HG02759 (cell line): Measurements from ENCODE around the gene FSTL4.
"Not testable (repeated sequence)": the region's sequence is repeated elsewhere in the genome, so short reads cannot be mapped to it uniquely, and the experiment has no call there.

Experiments
- ATAC-seq: cut with Tn5 transposase; IDR thresholded peaks from one replicate; pipeline ENCODE4 v1.9.1; 2021; ENCODE audit warnings: mild to moderate bottlenecking, moderate library complexity; ENCODE audit not compliant: unreplicated experiment

Gene FSTL4

GRCh38 chr5:133460172-133460758, 152.1 kb downstream of the FSTL4 start:
- no peak for ATAC-seq

DNA sequence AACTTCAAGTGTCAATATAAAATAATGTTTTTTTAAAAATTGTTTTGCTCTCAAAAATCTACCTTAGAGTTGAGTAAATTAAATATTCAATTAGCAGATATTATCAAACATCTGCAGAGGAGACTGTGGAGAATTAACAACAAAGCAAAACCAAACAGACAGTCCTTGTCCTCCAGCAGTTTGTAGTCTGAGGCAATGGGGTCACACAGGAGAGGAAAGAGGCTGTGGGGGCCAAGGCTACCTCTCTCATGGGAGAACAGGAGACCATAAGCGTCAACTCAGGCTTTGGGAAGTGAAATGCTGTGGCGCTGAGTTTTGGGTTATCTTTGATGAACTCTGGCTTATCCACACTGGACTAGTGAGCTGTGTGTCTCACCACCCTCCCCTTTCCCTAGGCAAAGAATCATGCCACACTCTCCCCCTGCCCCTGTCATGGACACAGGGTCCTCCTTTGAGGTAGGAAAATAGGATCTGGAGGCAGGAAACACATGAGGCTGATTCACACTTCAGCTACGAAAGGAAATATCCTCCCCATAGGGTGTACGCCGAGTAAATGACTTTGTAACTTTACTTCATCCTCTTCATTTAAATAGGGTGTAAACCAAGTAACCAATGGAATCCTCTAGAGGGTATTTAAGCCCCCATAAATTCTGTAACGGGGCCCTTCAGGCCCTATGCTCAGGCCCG, 152.7 kb downstream of the FSTL4 start:
- no peak for ATAC-seq

DNA sequence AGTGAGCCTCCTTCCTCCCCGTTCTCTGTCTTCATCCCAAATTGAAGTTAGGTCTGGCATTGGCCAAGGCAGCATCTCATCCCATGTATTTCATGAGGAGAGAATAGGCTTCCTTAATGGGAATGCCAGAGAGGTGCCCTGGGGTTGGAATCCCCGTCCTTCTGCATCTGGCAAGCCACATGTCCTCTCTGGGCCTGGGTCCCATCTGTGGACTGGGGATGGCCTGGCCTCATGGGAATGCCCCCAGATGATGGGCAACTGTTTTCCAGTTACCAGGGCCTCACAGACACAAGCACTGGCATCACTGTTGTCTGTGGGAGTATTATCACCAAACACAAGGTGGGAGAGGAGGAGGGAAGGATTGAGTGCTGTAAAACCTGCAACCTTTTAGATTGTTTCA, 153.9 kb downstream of the FSTL4 start:
- ATAC-seq: no peak

- ATAC-seq: no peak
Measured at GRCh38 chr5:133457439-133458355, 154.6 kb downstream of the FSTL4 start.

GRCh38 chr5:133456933-133457402, 155.4 kb downstream of the FSTL4 start:
- no peak for ATAC-seq

- ATAC-seq: no peak
Measured at GRCh38 chr5:133455676-133456075, 156.7 kb downstream of the FSTL4 start.

- no peak for ATAC-seq
Measured at GRCh38 chr5:133454442-133454841, 157.9 kb downstream of the FSTL4 start.

- ATAC-seq: no peak
Measured at GRCh38 chr5:133453831-133454230, 158.5 kb downstream of the FSTL4 start.

GRCh38 chr5:133453084-133453780, 159.1 kb downstream of the FSTL4 start:
- ATAC-seq: no peak

- no peak for ATAC-seq
Measured at GRCh38 chr5:133451926-133452325, 160.4 kb downstream of the FSTL4 start.

GRCh38 chr5:133450286-133450685, 162.1 kb downstream of the FSTL4 start:
- no peak for ATAC-seq

GRCh38 chr5:133449181-133449580, 163.2 kb downstream of the FSTL4 start:
- ATAC-seq: no peak

DNA sequence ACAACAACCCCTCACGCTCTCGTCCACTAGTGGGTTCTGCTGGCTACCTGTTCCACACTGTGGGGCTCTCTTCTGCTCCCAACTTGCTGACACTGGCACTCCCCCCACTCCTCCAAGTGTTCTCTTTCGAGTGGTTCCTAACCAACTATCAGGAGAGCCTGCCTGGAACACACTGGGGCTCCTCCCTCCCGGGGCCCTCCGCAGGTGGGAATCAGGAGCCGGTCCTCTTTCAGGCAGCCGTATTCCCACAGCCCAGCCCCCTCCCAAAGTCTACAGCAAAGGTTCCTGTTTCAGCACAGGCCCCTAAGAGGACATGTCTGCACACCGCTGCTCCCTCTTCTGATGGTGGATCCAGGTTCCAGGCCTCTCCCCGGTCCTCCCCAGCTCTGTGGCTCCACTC, 165.9 kb downstream of the FSTL4 start:
- no peak for ATAC-seq

DNA sequence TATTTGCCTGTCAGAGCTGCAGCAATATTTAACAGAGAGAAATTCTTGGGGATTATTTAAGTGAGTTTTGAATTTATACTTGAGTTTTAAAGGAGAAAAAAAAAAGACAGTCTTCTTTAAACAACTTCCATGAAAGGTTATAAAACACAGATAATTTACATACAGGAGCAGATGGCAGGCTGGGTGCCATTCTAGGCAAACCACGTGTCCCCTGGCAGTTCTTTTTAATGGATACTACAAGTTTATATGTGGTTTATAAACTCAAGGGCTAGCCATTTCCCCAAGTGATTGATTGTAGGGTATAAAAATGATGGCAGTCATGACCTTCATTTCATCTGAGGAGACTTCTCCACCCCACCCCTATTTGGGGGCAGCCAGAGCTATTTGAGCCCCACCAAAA, 166.6 kb downstream of the FSTL4 start:
- no peak for ATAC-seq

DNA sequence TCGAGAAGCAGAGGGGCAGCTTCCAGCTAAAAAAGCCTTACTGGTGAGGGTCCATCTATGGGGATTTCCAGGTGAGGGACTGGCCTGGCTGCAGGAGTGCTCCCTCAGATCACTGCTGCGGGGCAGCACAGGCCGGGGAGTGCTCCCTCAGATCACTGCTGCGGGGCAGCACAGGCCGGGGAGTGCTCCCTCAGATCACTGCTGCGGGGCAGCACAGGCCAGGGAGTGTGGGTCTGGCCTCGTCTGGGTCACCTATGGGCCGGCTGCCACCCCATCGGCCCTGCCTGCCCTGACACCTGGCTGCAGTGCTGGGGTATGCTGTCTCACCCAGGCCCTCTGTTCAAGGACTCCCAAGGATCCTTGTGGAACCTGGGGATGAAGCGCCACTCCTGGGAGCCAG, 167.1 kb downstream of the FSTL4 start:
- not testable (repeated sequence) for ATAC-seq

GRCh38 chr5:133444711-133445110, 167.6 kb downstream of the FSTL4 start:
- no peak for ATAC-seq

GRCh38 chr5:133441166-133441815, 171.1 kb downstream of the FSTL4 start:
- ATAC-seq: no peak

DNA sequence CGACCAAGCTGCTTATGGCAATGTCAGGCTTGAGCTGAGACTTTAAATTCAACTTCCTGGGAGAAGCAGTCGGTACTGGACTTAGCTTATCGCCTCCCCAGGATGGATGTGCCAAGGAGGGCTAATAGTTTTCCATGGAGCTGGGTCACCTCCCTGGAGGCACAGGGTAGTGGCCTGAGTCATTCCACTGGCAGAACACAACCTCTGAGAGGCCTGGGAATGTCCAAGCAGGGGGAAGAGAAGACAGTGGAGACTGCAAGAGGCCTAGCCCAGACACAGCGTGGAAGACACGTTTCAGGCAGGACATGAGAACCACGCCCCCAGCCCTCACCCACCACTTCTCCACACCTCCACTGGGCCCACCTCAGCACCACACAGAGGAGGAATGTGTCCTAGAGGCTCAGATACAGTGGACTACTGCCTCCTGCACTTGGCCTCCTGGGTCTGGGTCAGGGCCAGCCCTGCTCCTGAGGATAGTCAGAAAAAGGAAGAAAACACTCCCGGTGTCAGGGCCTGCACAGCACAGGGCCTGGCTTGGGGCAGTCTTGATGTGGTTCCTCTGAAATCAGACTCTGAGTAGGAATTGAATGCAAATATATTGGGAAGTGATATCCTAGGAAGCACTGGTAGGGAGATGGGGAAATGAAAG, 171.8 kb downstream of the FSTL4 start:
- ATAC-seq: no peak

GRCh38 chr5:133439859-133440258, 172.5 kb downstream of the FSTL4 start:
- ATAC-seq: no peak

- no peak for ATAC-seq
Measured at GRCh38 chr5:133438487-133438886, 173.9 kb downstream of the FSTL4 start.
